Measurements from ENCODE around the gene SERPINA10. TPM values are rescaled to one million over a fixed set of nuclear protein-coding genes. Genes with fewer than 3 reads are reported as not detected.

SERPINA10 gene
- total RNA-seq, 2 experiments from 2014 or later = not detected

- no peaks in the 10 kb centered on the region for H3K36me3 ChIP-seq (ENCODE audit: insufficient read depth, low read length)
- CTCF ChIA-PET (ENCODE audit: unreplicated experiment) = no interaction called here
- no peaks in the 10 kb centered on the region for H4K20me1 ChIP-seq (ENCODE audit: insufficient read depth, low read length)
- intact Hi-C loops (cut with micrococcal nuclease; ENCODE audit: unreplicated experiment) = no loop called here
- no TSS peak for BruUV-seq (replicated peaks)
- H2AFZ ChIP-seq (ENCODE audit: low read length) = no peak within 1 kb of the TSS
- H3K4me1 ChIP-seq (ENCODE audit: insufficient read depth, low read length, poor library complexity, severe bottlenecking) = no peaks in the 10 kb centered on the region
- H3K9me2 ChIP-seq (ENCODE audit: insufficient read depth, low read length) = no peaks in the 10 kb centered on the region; the same call in 1 of the 2 replicates
- no peak within 1 kb of the TSS for H3K4me3 ChIP-seq (ENCODE audit: low read depth, low read length, poor library complexity, severe bottlenecking)
- DNase-seq (ENCODE audit: low spot score) = no peak
- POLR2A ChIA-PET = no interaction called here
- H3K4me2 ChIP-seq (ENCODE audit: low read length) = no peak within 1 kb of the TSS
- no peaks in the 10 kb centered on the region for H3K79me2 ChIP-seq (ENCODE audit: insufficient read depth, low read depth, low read length)
- no peak within 1 kb of the TSS for H3K27ac ChIP-seq (ENCODE audit: low read depth, low read length, poor library complexity, severe bottlenecking)
- H3K9me3 ChIP-seq (ENCODE audit: low read length) = no peaks in the 10 kb centered on the region
- no peak for TF ChIP-seq EZH2phosphoT487 (IDR thresholded peaks at IDR 0.05; ENCODE audit: borderline replicate concordance, low read depth, low read length)
- no peak for TF ChIP-seq CTCF (conservative IDR thresholded peaks at IDR 0.05; ENCODE audit: low read length)
These were observed 29.8 kb upstream of the SERPINA10 start, which contains the start of gene SERPINA6 for GRCh38 chr14:94322648-94323570. Gene SERPINA6 (minus strand): TSS chr14:94323336. CDS start chr14:94314648, 8,688 bp downstream.

- DNase-seq (ENCODE audit: low spot score) = no peak
- ChIA-PET POLR2A (no interaction called here), CTCF (ENCODE audit: unreplicated experiment) (no interaction called here)
- intact Hi-C loops (cut with micrococcal nuclease; ENCODE audit: unreplicated experiment) = no loop called here
- Histone ChIP-seq H4K20me1 (ENCODE audit: insufficient read depth, low read length) (no peaks in the 10 kb centered on the region), H2AFZ (ENCODE audit: low read length) (no peak overlapping the region), H3K9me2 (ENCODE audit: insufficient read depth, low read length) (no peaks in the 10 kb centered on the region; the same call in 1 of the 2 replicates), H3K36me3 (ENCODE audit: insufficient read depth, low read length) (no peaks in the 10 kb centered on the region), H3K4me1 (ENCODE audit: insufficient read depth, low read length, poor library complexity, severe bottlenecking) (no peaks in the 10 kb centered on the region), H3K4me3 (ENCODE audit: low read depth, low read length, poor library complexity, severe bottlenecking) (no peak overlapping the region), H3K4me2 (ENCODE audit: low read length) (no peak overlapping the region), H3K79me2 (ENCODE audit: insufficient read depth, low read depth, low read length) (no peaks in the 10 kb centered on the region), H3K9me3 (ENCODE audit: low read length) (no peaks in the 10 kb centered on the region), H3K27ac (ENCODE audit: low read depth, low read length, poor library complexity, severe bottlenecking) (no peak overlapping the region)
- TF ChIP-seq EZH2phosphoT487 (IDR thresholded peaks at IDR 0.05; ENCODE audit: borderline replicate concordance, low read depth, low read length) (no peak), CTCF (conservative IDR thresholded peaks at IDR 0.05; ENCODE audit: low read length) (no peak)
- BruUV-seq (replicated peaks) = no TSS peak
These were observed 28.6 kb upstream of the SERPINA10 start for GRCh38 chr14:94321421-94322271.

Measured in OCI-LY7 (cell line).